ENCODE results near the gene PPDPF. TPM values are rescaled to one million over a fixed set of nuclear protein-coding genes. Genes with fewer than 3 reads are reported as not detected.

Gene PPDPF
- total RNA-seq, 4 donors from 2014 or later, result 114 to 256 (median 162) TPM

DNA sequence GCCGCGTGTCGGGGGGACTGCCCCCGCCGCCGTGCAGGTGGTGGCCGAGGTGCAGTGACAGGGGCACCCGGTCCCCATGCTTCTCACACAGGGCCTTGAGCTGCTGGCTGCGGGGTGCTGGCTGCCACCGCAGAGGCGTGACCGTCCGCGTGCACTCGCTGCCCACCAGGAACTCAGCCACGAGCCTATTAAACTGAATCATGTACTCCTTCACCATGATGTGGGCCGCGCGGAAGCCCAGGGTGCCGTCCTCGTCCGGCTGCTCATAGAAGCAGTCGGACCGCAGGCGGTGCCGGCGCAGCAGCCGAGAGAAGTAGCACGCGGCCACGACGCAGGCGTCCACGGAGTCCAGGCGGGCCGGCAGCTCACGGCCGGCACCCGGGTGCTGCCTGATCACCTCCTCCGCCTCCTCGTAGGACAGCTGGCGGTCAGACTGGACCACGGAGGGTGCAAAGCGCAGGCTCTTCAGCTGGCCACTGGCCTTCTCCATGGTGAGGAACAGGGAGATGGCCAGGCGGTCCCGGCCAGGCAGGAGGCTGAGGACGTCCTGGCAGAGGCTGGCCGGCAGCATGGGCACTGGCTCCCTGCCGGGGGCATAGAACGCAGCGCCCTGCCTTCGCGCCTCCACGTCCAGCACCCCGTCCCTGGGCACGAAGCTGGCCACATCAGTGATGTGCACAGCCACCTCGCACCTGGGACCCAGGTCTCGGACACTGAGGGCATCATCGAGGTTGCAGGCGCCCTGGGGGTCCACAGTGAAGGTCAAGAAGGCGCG lies 43.7 kb downstream of the PPDPF start:
- WGBS, 2 donors (ENCODE audit: low coverage in 1 of 2), result no CpG with 5 or more reads among the region's 62 CpGs
- TF ChIP-seq CTCF (IDR thresholded peaks at IDR 0.05) (no peak), POLR2AphosphoS5 (IDR thresholded peaks at IDR 0.05) (no peak), EP300 (IDR thresholded peaks at IDR 0.05) (no peak), POLR2A (IDR thresholded peaks at IDR 0.05) (no peak)
- Histone ChIP-seq H3K27me3 (peaks cover 4% of the 10 kb centered on the region), H3K36me3 (peaks cover 0 to 88% of the 10 kb centered on the region in 2 donors), H3K27ac (no peak overlapping the region), H3K4me3 (no peak overlapping the region), H3K9me3 (no peaks in the 10 kb centered on the region), H3K4me1 (peaks cover 0 to 11% (median 0%) of the 10 kb centered on the region in 3 donors)
- no peak for ATAC-seq

GRCh38 chr20:63565021-63565698 lies 44.6 kb downstream of the PPDPF start:
- WGBS, 2 donors (ENCODE audit: low coverage in 1 of 2), result 80% methylated on average over 1 of the region's 61 CpGs; no CpG with 5 or more reads in 1 of the 2 donors
- no peak for ATAC-seq
- Histone ChIP-seq H3K27ac (no peak overlapping the region), H3K36me3 (peaks cover 0 to 81% of the 10 kb centered on the region in 2 donors), H3K4me1 (peaks cover 0 to 11% (median 0%) of the 10 kb centered on the region in 3 donors), H3K27me3 (no peaks in the 10 kb centered on the region), H3K9me3 (no peaks in the 10 kb centered on the region), H3K4me3 (no peak overlapping the region)
- TF ChIP-seq POLR2AphosphoS5 (IDR thresholded peaks at IDR 0.05) (no peak), EP300 (IDR thresholded peaks at IDR 0.05) (no peak), POLR2A (IDR thresholded peaks at IDR 0.05) (no peak), CTCF (IDR thresholded peaks at IDR 0.05) (no peak)

DNA sequence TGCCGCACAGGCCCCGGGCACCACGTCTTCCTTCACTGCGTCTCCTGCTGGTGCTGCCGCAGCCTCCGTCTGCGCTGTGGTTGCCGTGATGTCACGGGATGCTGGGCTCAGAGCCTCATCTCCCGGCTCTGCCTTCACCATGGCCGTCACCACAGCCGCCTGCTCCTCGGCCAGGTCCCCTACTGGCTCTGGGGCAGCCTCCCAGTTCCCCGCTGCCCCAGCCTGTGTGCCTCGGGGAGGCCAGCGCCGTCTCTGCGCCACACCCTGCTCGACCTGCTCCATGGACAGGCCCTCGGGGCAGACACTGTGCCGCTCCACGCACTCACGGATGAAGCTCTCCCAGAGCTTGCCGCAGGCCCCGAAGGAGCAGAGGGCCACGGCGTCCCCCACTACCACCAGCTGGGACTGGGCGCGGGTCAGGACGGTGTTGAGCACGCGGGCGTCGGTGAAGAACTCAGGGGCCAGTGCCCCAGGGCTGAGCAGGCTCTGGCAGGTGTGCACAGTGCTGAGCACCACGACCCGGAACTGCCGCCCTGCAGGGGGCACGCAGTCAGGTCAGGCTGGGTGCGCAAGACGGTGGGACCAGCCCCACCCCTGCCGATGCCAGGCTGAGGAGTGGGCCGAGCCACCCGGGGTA lies 45.3 kb downstream of the PPDPF start:
- Histone ChIP-seq H3K36me3 (peaks cover 0 to 75% of the 10 kb centered on the region in 2 donors), H3K4me3 (no peak overlapping the region), H3K27me3 (no peaks in the 10 kb centered on the region), H3K4me1 (peaks cover 0 to 11% (median 0%) of the 10 kb centered on the region in 3 donors), H3K27ac (no peak overlapping the region), H3K9me3 (no peaks in the 10 kb centered on the region)
- WGBS, 2 donors (ENCODE audit: low coverage in 1 of 2), result 100% methylated on average over 2 of the region's 43 CpGs; no CpG with 5 or more reads in 1 of the 2 donors
- ATAC-seq, result no peak
- TF ChIP-seq POLR2A (IDR thresholded peaks at IDR 0.05) (no peak), CTCF (IDR thresholded peaks at IDR 0.05) (no peak), EP300 (IDR thresholded peaks at IDR 0.05) (no peak), POLR2AphosphoS5 (IDR thresholded peaks at IDR 0.05) (no peak)

DNA sequence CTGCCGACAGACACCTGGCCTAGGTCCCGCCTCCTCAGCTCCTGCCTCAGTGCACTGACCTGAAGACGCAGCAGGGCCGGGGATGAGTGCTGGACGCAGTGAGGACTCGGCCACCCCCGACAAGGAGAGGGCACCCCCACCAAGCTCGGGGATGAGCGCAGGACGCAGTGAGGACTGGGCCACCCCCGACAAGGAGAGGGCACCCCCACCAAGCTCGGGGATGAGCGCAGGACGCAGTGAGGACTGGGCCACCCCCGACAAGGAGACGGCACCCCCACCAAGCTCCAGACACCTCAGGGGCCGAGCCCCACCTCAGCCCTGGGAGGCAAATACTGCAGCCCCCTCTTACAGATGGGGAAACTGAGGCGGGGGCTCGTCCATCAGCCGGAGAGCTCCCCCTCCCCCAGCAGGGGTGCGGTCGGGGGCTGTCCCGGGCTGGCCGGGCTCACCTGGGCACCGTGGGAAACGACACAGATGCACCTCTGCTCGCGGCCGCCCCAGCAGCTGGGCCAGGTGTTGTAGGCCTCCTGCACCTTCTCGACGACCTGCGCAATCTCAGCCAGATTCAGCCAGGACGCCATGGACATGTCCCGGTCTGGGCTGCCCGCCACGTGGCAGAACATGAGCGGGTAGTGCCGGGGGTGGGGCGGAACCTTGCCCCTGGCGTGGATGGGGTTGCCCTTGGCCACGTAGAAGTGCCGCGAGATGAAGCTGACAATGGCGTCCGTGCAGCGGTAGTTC lies 46.0 kb downstream of the PPDPF start:
- H3K36me3 ChIP-seq, result peaks cover 0 to 67% of the 10 kb centered on the region in 2 donors
- 69% methylated on average over 4 of the region's 46 CpGs; no CpG with 5 or more reads in 1 of the 2 donors for WGBS, 2 donors (ENCODE audit: low coverage in 1 of 2)

More for the DNA sequence above, 46.0 kb downstream of the PPDPF start:
- no peak for TF ChIP-seq EP300 (IDR thresholded peaks at IDR 0.05)
- TF ChIP-seq POLR2AphosphoS5 (IDR thresholded peaks at IDR 0.05), result no peak
- no peak for TF ChIP-seq CTCF (IDR thresholded peaks at IDR 0.05)
- TF ChIP-seq POLR2A (IDR thresholded peaks at IDR 0.05), result no peak
- no peak overlapping the region for H3K4me3 ChIP-seq
- H3K4me1 ChIP-seq, result peaks cover 0 to 11% (median 0%) of the 10 kb centered on the region in 3 donors
- no peaks in the 10 kb centered on the region for H3K27me3 ChIP-seq
- no peak overlapping the region for H3K27ac ChIP-seq
- no peaks in the 10 kb centered on the region for H3K9me3 ChIP-seq
- peak; percentile 32 for ATAC-seq
